Upper lobe of left lung (tissue), 6 donors: Measurements from ENCODE around the gene RAI1. TPM values are rescaled to one million over a fixed set of nuclear protein-coding genes. Genes with fewer than 3 reads are reported as not detected.

Source experiments
- ATAC-seq, 2 donors: fragments of 200-7000 bp; cut with Tn5 transposase; one replicate each; pipeline ENCODE4 v1.9.1; 2022; ENCODE audit warnings: mild to moderate bottlenecking in 2 of 2, moderate library complexity in 2 of 2; ENCODE audit not compliant: low FRiP score in 2 of 2
- DNase-seq, 2 donors: peaks; one replicate each; pipeline ENCODE4 v3.0.0-alpha.2; 2019 to 2020
- H3K27ac ChIP-seq, 4 donors: fragments of 200-600 bp; sonication (generic); one replicate each; pipeline ENCODE4 v1.5.1; 2016 to 2019
- H3K27me3 ChIP-seq, 4 donors: fragments of 200-600 bp; sonication (generic); one replicate each; pipeline ENCODE4 v1.5.1; 2017 to 2019
- H3K36me3 ChIP-seq, 4 donors: fragments of 200-600 bp; sonication (generic); one replicate each; pipeline ENCODE4 v1.5.1; 2016 to 2019
- H3K4me1 ChIP-seq, 4 donors: fragments of 200-600 bp; sonication (generic); one replicate each; pipeline ENCODE4 v1.5.1; 2018 to 2019
- H3K4me3 ChIP-seq, 4 donors: fragments of 200-600 bp; sonication (generic); one replicate each; pipeline ENCODE4 v1.5.1; 2017 to 2019; ENCODE audit warnings: mild to moderate bottlenecking in 2 of 4, moderate library complexity in 1 of 4
- H3K9me3 ChIP-seq, 4 donors: fragments of 200-600 bp; sonication (generic); one replicate each; pipeline ENCODE4 v1.5.1; 2018 to 2019
- EP300 ChIP-seq, 4 donors: sonication (generic); formaldehyde crosslinking; IDR thresholded peaks; one replicate each; pipeline ENCODE4 v1.5.1; 2017; ENCODE audit warnings: antibody characterized with exemption in 4 of 4, control low read depth in 2 of 4
- POLR2A ChIP-seq, 4 donors: fragments of 450-650 bp; IDR thresholded peaks; one replicate each; pipeline ENCODE4 v1.5.1; 2016 to 2017; ENCODE audit warnings: antibody characterized with exemption in 4 of 4, mild to moderate bottlenecking in 2 of 4
- POLR2AphosphoS5 ChIP-seq, 2 donors: sonication (generic); formaldehyde crosslinking; IDR thresholded peaks; one replicate each; pipeline ENCODE4 v1.5.1; 2017; ENCODE audit warnings: antibody characterized with exemption in 2 of 2
- WGBS, 2 donors: methylation state at CpG; one replicate each; pipeline ENCODE4 v1.1.5; 2017 to 2018; 5-methylcytosine and 5-hydroxymethylcytosine counted together
- total RNA-seq, 6 donors: library from RNA; depleted of rRNA in 4 of 6; stranded (reverse); fragments of >200 nt in 4 of 6; gene quantifications; one replicate each; pipeline versions ENCODE4 v1.1.0 to v1.2.1, GENCODE V29; 2016 to 2021
- TF ChIP-seq, protein P1 (sequence below), 6 experiments: fragments of 450-650 bp in 4 of 6; fragments of 200-600 bp in 2 of 6; sonication (generic) in 2 of 6; IDR thresholded peaks; one replicate each; pipeline ENCODE4 v1.5.1; 2016 to 2019; ENCODE audit warnings: antibody characterized with exemption in 6 of 6
- donor health status: DM: no; HTN: no; CAD: no; lungs with moderate emphysema.
- donor health status: DM: no; HTN: yes; CAD: no; lungs with severe emphysema.

The RAI1 gene
- total RNA-seq, 6 donors from 2014 or later, result 33.8 to 76.6 (median 41.2) TPM

DNA sequence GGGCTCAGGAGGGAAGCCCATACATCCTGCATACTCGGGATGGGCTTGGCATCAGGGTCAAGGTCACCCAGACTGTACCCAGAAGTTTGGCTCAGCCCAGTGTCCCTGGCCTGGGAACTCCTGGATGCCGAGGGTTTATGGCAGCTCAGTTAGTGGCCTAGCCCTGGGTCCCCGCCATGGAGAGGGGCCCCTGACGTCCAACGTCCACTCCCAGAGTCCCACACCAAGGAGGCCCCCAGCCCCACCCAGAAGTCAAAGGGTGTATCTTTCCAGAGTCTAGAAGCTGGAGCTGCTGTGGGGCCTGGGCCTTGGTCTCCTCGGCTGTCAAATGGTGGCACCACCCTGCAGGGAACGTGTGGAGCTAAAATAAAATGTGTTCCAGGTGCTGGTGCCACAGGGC, 79.1 kb downstream of the RAI1 start:
- TF ChIP-seq EP300 (IDR thresholded peaks at IDR 0.05) (no peak), POLR2AphosphoS5 (IDR thresholded peaks at IDR 0.05) (no peak), POLR2A (IDR thresholded peaks at IDR 0.05) (no peak)
- TF ChIP-seq, protein P1, sequence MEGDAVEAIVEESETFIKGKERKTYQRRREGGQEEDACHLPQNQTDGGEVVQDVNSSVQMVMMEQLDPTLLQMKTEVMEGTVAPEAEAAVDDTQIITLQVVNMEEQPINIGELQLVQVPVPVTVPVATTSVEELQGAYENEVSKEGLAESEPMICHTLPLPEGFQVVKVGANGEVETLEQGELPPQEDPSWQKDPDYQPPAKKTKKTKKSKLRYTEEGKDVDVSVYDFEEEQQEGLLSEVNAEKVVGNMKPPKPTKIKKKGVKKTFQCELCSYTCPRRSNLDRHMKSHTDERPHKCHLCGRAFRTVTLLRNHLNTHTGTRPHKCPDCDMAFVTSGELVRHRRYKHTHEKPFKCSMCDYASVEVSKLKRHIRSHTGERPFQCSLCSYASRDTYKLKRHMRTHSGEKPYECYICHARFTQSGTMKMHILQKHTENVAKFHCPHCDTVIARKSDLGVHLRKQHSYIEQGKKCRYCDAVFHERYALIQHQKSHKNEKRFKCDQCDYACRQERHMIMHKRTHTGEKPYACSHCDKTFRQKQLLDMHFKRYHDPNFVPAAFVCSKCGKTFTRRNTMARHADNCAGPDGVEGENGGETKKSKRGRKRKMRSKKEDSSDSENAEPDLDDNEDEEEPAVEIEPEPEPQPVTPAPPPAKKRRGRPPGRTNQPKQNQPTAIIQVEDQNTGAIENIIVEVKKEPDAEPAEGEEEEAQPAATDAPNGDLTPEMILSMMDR (IDR thresholded peaks at IDR 0.05), result no peak
- Histone ChIP-seq H3K4me3 (no peak overlapping the region), H3K36me3 (peaks cover 0 to 7% (median 0%) of the 10 kb centered on the region in 4 donors)

GRCh38 chr17:17760872-17761550, 79.8 kb downstream of the RAI1 start:
- H3K27ac ChIP-seq, result no peak overlapping the region
- H3K36me3 ChIP-seq, result peaks cover 0 to 8% (median 3%) of the 10 kb centered on the region in 4 donors
- DNase-seq (no peak), ATAC-seq (no peak)
- peaks cover 0 to 17% (median 1%) of the 10 kb centered on the region in 4 donors for H3K4me1 ChIP-seq
- H3K27me3 ChIP-seq, result no peaks in the 10 kb centered on the region
- TF ChIP-seq POLR2A (IDR thresholded peaks at IDR 0.05), result no peak
- TF ChIP-seq, protein P1 (IDR thresholded peaks at IDR 0.05), result no peak
- no peak for TF ChIP-seq EP300 (IDR thresholded peaks at IDR 0.05)
- TF ChIP-seq POLR2AphosphoS5 (IDR thresholded peaks at IDR 0.05), result no peak
- WGBS, 2 donors, result 88 to 94% methylated on average over 6 to 8 of the region's 8 CpGs
- H3K4me3 ChIP-seq, result no peak overlapping the region
- no peaks in the 10 kb centered on the region for H3K9me3 ChIP-seq

More for the DNA sequence above, 79.1 kb downstream of the RAI1 start:
- DNase-seq (no peak), ATAC-seq (no peak)
- H3K27ac ChIP-seq, result no peak overlapping the region
- WGBS, 2 donors, result 90 to 91% methylated on average over 3 to 5 of the region's 7 CpGs
- H3K27me3 ChIP-seq, result no peaks in the 10 kb centered on the region
- peaks cover 2 to 23% (median 6%) of the 10 kb centered on the region in 4 donors for H3K4me1 ChIP-seq
- H3K9me3 ChIP-seq, result no peaks in the 10 kb centered on the region

GRCh38 chr17:17761894-17762743, 80.9 kb downstream of the RAI1 start:
- ATAC-seq, result no peak
- H3K36me3 ChIP-seq, result peaks cover 0 to 8% (median 3%) of the 10 kb centered on the region in 4 donors
- no peak for DNase-seq

DNA sequence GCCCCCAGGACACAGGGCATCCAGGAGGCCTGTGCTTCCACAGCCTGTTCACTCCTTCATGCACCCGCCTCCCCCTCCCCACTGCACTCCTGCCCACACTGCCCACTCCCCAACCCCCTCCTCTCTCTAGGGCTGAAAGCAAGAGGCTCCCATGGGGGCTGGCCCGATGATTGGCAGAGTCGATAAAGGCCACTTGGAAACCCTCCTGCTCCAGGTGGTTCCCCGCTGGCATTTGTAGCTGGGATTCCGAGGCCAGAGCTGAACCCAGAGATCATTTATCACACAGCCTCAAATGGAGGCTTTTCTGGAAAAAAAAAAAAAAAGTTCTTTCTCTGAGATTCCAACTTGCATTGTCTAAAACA, 81.5 kb downstream of the RAI1 start:
- DNase-seq, result no peak
- ATAC-seq, result no peak
- no peaks in the 10 kb centered on the region for H3K27me3 ChIP-seq
- TF ChIP-seq POLR2A (IDR thresholded peaks at IDR 0.05) (no peak), EP300 (IDR thresholded peaks at IDR 0.05) (no peak), POLR2AphosphoS5 (IDR thresholded peaks at IDR 0.05) (no peak)
- TF ChIP-seq, protein P1 (IDR thresholded peaks at IDR 0.05), result no peak
- no peaks in the 10 kb centered on the region for H3K9me3 ChIP-seq
- H3K27ac ChIP-seq, result no peak overlapping the region
- H3K36me3 ChIP-seq, result peaks cover 0 to 8% (median 3%) of the 10 kb centered on the region in 4 donors
- 80 to 91% methylated on average over 4 to 5 of the region's 5 CpGs for WGBS, 2 donors
- peaks cover 0 to 6% (median 1%) of the 10 kb centered on the region in 4 donors for H3K4me1 ChIP-seq
- no peak overlapping the region for H3K4me3 ChIP-seq

More at GRCh38 chr17:17761894-17762743, 80.9 kb downstream of the RAI1 start:
- Histone ChIP-seq H3K27me3 (no peaks in the 10 kb centered on the region), H3K4me3 (no peak overlapping the region), H3K9me3 (no peaks in the 10 kb centered on the region), H3K4me1 (peaks cover 0 to 12% (median 1%) of the 10 kb centered on the region in 4 donors), H3K27ac (no peak overlapping the region)
- TF ChIP-seq POLR2AphosphoS5 (IDR thresholded peaks at IDR 0.05), result no peak
- TF ChIP-seq POLR2A (IDR thresholded peaks at IDR 0.05), result no peak
- TF ChIP-seq, protein P1 (IDR thresholded peaks at IDR 0.05), result no peak
- TF ChIP-seq EP300 (IDR thresholded peaks at IDR 0.05), result no peak
- WGBS, 2 donors, result 91 to 94% methylated on average over 11 of the region's 11 CpGs
